WTC11 (cell line): Measurements from ENCODE around the gene SRI. TPM values are rescaled to one million over a fixed set of nuclear protein-coding genes. Genes with fewer than 3 reads are reported as not detected.
"Not testable (repeated sequence)": the region's sequence is repeated elsewhere in the genome, so short reads cannot be mapped to it uniquely, and the experiment has no call there.

Experiments
- ATAC-seq: fragments of 200-7000 bp; cut with Tn5 transposase; 2 replicates; pipeline ENCODE4 v1.10.0; 2021; ENCODE audit warnings: mild to moderate bottlenecking, moderate library complexity
- CTCF ChIA-PET: fragments of 300-600 bp; sonication (Branson Sonifier 250); formaldehyde crosslinking; loops from one replicate; lab custom pipeline; 2021; ENCODE audit warnings: antibody characterized with exemption; lab: Charles Lee
- POLR2A ChIA-PET: fragments of 350-600 bp; sonication (Branson Sonifier 250); formaldehyde crosslinking; loops from one replicate; lab custom pipeline; 2021; ENCODE audit warnings: antibody characterized with exemption; lab: Charles Lee
- DNase-seq: peaks from one replicate; pipeline ENCODE4 v3.0.0; 2021; ENCODE audit warnings: low spot score
- H3K27ac Mint-ChIP-seq: 2 replicates; pipeline ENCODE4 v1.8.0; 2021; ENCODE audit warnings: mixed read lengths
- H3K27me3 Mint-ChIP-seq: 2 replicates; pipeline ENCODE4 v1.8.0; 2021; ENCODE audit warnings: low read depth, mild to moderate bottlenecking, moderate library complexity, mixed read lengths
- H3K36me3 Mint-ChIP-seq: 2 replicates; pipeline ENCODE4 v1.8.0; 2021; ENCODE audit warnings: mixed read lengths
- H3K4me1 Mint-ChIP-seq: 2 replicates; pipeline ENCODE4 v1.8.0; 2022; ENCODE audit warnings: mixed read lengths
- H3K4me3 Mint-ChIP-seq: 2 replicates; pipeline ENCODE4 v1.8.0; 2021; ENCODE audit warnings: mild to moderate bottlenecking, moderate library complexity, mixed read lengths
- H3K9me3 Mint-ChIP-seq: 2 replicates; pipeline ENCODE4 v1.8.0; 2021; ENCODE audit warnings: mixed read lengths
- E2F5 ChIP-seq: sonication (generic); formaldehyde crosslinking; IDR thresholded peaks from 2 replicates; pipeline ENCODE4 v1.8.1; 2022; ENCODE audit warnings: mild to moderate bottlenecking, moderate library complexity, missing genetic modification reagents
- FOXP1 ChIP-seq: sonication (generic); formaldehyde crosslinking; IDR thresholded peaks from 2 replicates; pipeline ENCODE4 v1.8.0; 2022; ENCODE audit warnings: missing genetic modification reagents, mild to moderate bottlenecking, moderate library complexity, borderline replicate concordance
- JUN ChIP-seq: sonication (generic); formaldehyde crosslinking; IDR thresholded peaks from 2 replicates; pipeline ENCODE4 v1.8.0; 2023; ENCODE audit warnings: mild to moderate bottlenecking, missing genetic modification reagents
- KAT7 ChIP-seq: sonication (generic); formaldehyde crosslinking; IDR thresholded peaks from 2 replicates; pipeline ENCODE4 v1.8.1; 2023; ENCODE audit warnings: missing genetic modification reagents, mild to moderate bottlenecking, borderline replicate concordance
- MAX ChIP-seq: sonication (generic); formaldehyde crosslinking; IDR thresholded peaks from 2 replicates; pipeline ENCODE4 v1.8.0; 2022; ENCODE audit warnings: mild to moderate bottlenecking, missing genetic modification reagents
- NR2C2 ChIP-seq: sonication (generic); formaldehyde crosslinking; IDR thresholded peaks from 2 replicates; pipeline ENCODE4 v1.8.0; 2022; ENCODE audit warnings: mild to moderate bottlenecking, missing genetic modification reagents
- RELA ChIP-seq: sonication (generic); formaldehyde crosslinking; IDR thresholded peaks from 2 replicates; pipeline ENCODE4 v1.8.1; 2022; ENCODE audit warnings: missing genetic modification reagents, mild to moderate bottlenecking, borderline replicate concordance
- SMAD3 ChIP-seq: sonication (generic); formaldehyde crosslinking; IDR thresholded peaks from 2 replicates; pipeline ENCODE4 v1.8.0; 2022; ENCODE audit warnings: missing genetic modification reagents, mild to moderate bottlenecking, borderline replicate concordance
- SMAD4 ChIP-seq: sonication (generic); formaldehyde crosslinking; IDR thresholded peaks from 2 replicates; pipeline ENCODE4 v1.8.0; 2022; ENCODE audit warnings: mild to moderate bottlenecking, missing genetic modification reagents
- SP1 ChIP-seq: sonication (generic); formaldehyde crosslinking; conservative IDR thresholded peaks from 2 replicates; pipeline ENCODE4 v1.8.1; 2022; ENCODE audit warnings: missing genetic modification reagents
- ZNF121 ChIP-seq: sonication (generic); formaldehyde crosslinking; IDR thresholded peaks from 2 replicates; pipeline ENCODE4 v1.8.0; 2023; ENCODE audit warnings: missing genetic modification reagents
- ZNF232 ChIP-seq: sonication (generic); formaldehyde crosslinking; IDR thresholded peaks from 2 replicates; pipeline ENCODE4 v1.8.0; 2022; ENCODE audit warnings: mild to moderate bottlenecking, missing genetic modification reagents
- total RNA-seq: library from RNA; stranded (reverse); gene quantifications from 3 replicates; pipeline ENCODE4 v1.2.3, GENCODE V29; 2021
- TF ChIP-seq, protein P1 (sequence below): fragments of 250-450 bp; sonication (Bioruptor Pico); IDR thresholded peaks from 2 replicates; pipeline ENCODE4 v1.9.0; 2021; ENCODE audit warnings: mild to moderate bottlenecking, borderline replicate concordance
- TF ChIP-seq, protein P2 (sequence below): sonication (generic); formaldehyde crosslinking; IDR thresholded peaks from 2 replicates; pipeline ENCODE4 v1.8.1; 2023; ENCODE audit warnings: mild to moderate bottlenecking, missing genetic modification reagents, moderate library complexity

The SRI gene
- total RNA-seq, 1 experiment from 2014 or later = 135 TPM

GRCh38 chr7:88268858-88269257 is 49.0 kb upstream of the SRI start (continued):
- TF ChIP-seq MAX (CRISPR knock-in tag) (no peak), ZNF121 (CRISPR knock-in tag) (no peak), SMAD4 (no peak), ZNF232 (no peak), NR2C2 (CRISPR knock-in tag) (no peak)
- TF ChIP-seq, all 79 proteins: peak for 0

DNA sequence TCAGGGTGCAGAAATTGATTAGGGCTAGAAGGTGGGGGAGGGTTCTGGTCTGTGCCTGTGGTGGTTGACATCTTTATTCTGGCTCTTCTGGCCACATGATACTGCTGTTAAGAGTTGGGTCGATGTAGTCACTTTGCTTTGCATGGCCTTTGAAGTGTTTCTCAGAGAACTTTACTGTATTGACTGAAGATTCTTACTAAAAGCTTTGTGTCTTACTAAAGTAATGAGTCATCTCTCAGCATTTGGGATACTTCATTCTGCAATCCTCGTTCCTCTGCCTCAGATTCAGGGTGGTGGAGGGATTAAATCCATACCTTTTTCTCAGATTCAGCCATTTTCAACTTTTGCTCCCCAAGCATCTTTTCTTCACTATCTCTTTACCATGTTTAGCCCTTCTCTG is 48.2 kb upstream of the SRI start:
- peaks cover 23% of the 10 kb centered on the region for H3K9me3 Mint-ChIP-seq
- H3K27ac Mint-ChIP-seq = no peak overlapping the region
- no peaks in the 10 kb centered on the region for H3K27me3 Mint-ChIP-seq
- TF ChIP-seq FOXP1 = no peak
- TF ChIP-seq SP1 (CRISPR knock-in tag) = no peak
- TF ChIP-seq E2F5 (CRISPR knock-in tag) = no peak
- TF ChIP-seq RELA (CRISPR knock-in tag) = no peak
- TF ChIP-seq JUN = no peak
- no peak for TF ChIP-seq MAX (CRISPR knock-in tag)
- TF ChIP-seq KAT7 (CRISPR knock-in tag) = no peak
- H3K36me3 Mint-ChIP-seq = peaks cover 7% of the 10 kb centered on the region
- DNase-seq (no peak), ATAC-seq (no peak)
- POLR2A ChIA-PET = no interaction called here
- peaks cover 4% of the 10 kb centered on the region; the same call in 1 of the 2 replicates for H3K4me1 Mint-ChIP-seq
- CTCF ChIA-PET = no interaction called here
- no peak overlapping the region for H3K4me3 Mint-ChIP-seq

DNA sequence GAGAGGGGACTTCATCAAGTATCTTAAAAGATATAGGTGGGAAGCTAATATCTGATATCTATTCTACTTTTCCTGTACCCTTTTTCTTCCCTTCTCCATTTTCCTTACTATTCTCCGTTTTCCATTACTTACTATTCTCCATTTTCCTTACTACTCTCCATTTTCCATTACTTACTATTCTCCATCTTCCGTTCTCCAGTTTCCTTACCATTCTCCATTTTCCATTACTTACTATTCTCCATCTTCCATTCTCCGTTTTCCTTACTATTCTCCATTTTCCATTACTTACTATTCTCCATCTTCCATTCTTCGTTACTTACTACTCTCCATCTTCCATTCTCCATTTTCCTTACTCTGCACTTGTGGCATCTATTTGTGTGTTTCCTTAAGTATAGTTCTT is 47.6 kb upstream of the SRI start:
- ChIA-PET POLR2A (no interaction called here), CTCF (no interaction called here)
- H3K4me3 Mint-ChIP-seq = no peak overlapping the region
- peaks cover 29% of the 10 kb centered on the region for H3K9me3 Mint-ChIP-seq
- DNase-seq (no peak), ATAC-seq (no peak)
- no peaks in the 10 kb centered on the region for H3K27me3 Mint-ChIP-seq
- no peak for TF ChIP-seq SMAD3 (CRISPR knock-in tag)
- TF ChIP-seq, protein P1, sequence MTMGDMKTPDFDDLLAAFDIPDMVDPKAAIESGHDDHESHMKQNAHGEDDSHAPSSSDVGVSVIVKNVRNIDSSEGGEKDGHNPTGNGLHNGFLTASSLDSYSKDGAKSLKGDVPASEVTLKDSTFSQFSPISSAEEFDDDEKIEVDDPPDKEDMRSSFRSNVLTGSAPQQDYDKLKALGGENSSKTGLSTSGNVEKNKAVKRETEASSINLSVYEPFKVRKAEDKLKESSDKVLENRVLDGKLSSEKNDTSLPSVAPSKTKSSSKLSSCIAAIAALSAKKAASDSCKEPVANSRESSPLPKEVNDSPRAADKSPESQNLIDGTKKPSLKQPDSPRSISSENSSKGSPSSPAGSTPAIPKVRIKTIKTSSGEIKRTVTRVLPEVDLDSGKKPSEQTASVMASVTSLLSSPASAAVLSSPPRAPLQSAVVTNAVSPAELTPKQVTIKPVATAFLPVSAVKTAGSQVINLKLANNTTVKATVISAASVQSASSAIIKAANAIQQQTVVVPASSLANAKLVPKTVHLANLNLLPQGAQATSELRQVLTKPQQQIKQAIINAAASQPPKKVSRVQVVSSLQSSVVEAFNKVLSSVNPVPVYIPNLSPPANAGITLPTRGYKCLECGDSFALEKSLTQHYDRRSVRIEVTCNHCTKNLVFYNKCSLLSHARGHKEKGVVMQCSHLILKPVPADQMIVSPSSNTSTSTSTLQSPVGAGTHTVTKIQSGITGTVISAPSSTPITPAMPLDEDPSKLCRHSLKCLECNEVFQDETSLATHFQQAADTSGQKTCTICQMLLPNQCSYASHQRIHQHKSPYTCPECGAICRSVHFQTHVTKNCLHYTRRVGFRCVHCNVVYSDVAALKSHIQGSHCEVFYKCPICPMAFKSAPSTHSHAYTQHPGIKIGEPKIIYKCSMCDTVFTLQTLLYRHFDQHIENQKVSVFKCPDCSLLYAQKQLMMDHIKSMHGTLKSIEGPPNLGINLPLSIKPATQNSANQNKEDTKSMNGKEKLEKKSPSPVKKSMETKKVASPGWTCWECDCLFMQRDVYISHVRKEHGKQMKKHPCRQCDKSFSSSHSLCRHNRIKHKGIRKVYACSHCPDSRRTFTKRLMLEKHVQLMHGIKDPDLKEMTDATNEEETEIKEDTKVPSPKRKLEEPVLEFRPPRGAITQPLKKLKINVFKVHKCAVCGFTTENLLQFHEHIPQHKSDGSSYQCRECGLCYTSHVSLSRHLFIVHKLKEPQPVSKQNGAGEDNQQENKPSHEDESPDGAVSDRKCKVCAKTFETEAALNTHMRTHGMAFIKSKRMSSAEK (CRISPR knock-in tag) = no peak
- TF ChIP-seq E2F5 (CRISPR knock-in tag) = no peak
- no peak for TF ChIP-seq SMAD4
- TF ChIP-seq, protein P2, sequence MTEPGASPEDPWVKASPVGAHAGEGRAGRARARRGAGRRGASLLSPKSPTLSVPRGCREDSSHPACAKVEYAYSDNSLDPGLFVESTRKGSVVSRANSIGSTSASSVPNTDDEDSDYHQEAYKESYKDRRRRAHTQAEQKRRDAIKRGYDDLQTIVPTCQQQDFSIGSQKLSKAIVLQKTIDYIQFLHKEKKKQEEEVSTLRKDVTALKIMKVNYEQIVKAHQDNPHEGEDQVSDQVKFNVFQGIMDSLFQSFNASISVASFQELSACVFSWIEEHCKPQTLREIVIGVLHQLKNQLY (CRISPR knock-in tag) = no peak
- no peaks in the 10 kb centered on the region for H3K4me1 Mint-ChIP-seq
- no peak overlapping the region for H3K27ac Mint-ChIP-seq
- H3K36me3 Mint-ChIP-seq = peaks cover 7% of the 10 kb centered on the region

GRCh38 chr7:88264987-88265386 is 45.1 kb upstream of the SRI start:
- DNase-seq, ATAC-seq: not testable (repeated sequence)

More at GRCh38 chr7:88264987-88265386, 45.1 kb upstream of the SRI start:
- H3K27me3 Mint-ChIP-seq, H3K4me3 Mint-ChIP-seq, POLR2A ChIA-PET, CTCF ChIA-PET, H3K4me1 Mint-ChIP-seq, H3K27ac Mint-ChIP-seq: not testable (repeated sequence)
- H3K9me3 Mint-ChIP-seq = peaks cover 36% of the 10 kb centered on the region
- H3K36me3 Mint-ChIP-seq = peaks cover 10% of the 10 kb centered on the region
